ENCODE results near the gene GPR150. TPM values are rescaled to one million over a fixed set of nuclear protein-coding genes. Genes with fewer than 3 reads are reported as not detected.

The GPR150 gene
- total and polyA plus RNA-seq, 9 of the 15 experiments (the other 6 are each of a cell fraction or from before 2014, with no cell fraction given): not detected

- no peak for ATAC-seq
- no TSS peak for BruUV-seq (replicated peaks)
- ChIA-PET POLR2A (no interaction called here), CTCF (ENCODE audit: low intra/inter-chr PET ratio) (no interaction called here)
- H4K20me1 ChIP-seq (replicated peaks; ENCODE audit: control insufficient read depth, insufficient read depth, low read length): no peaks in the 10 kb centered on the region
- in situ Hi-C loops (cut with MboI): no loop called here
- no peak overlapping the region for H2AFZ ChIP-seq (ENCODE audit: low read depth, low read length)
- no peaks in the 10 kb centered on the region for H3K79me2 ChIP-seq (ENCODE audit: control insufficient read depth, insufficient read depth, low read length)
- FAIRE-seq: no peak
- no peaks in the 10 kb centered on the region for H3K36me3 ChIP-seq (ENCODE audit: control insufficient read depth, insufficient read depth, low read length)
- H3K4me1 ChIP-seq (replicated peaks in 1 of 2; ENCODE audit: control insufficient read depth in 2 of 2, insufficient read depth in 2 of 2, low read length in 2 of 2): peaks cover 0 to 8% of the 10 kb centered on the region in 2 experiments; a peak in 3 of 5 replicates
- intact Hi-C loops (cut with micrococcal nuclease): no loop called here
- 75% methylated on average over 5 of the region's 5 CpGs for WGBS (ENCODE audit: insufficient coverage, low coverage, missing lambda C conversion rate)
- H3K9me1 ChIP-seq (ENCODE audit: control insufficient read depth, insufficient read depth, low read length): no peaks in the 10 kb centered on the region
- no peak for DNase-seq (ENCODE audit: extremely low read depth in 1 of 4, low spot score in 3 of 4)
- H3K9me3 ChIP-seq (replicated peaks; ENCODE audit: control insufficient read depth, insufficient read depth, low read depth, low read length): no peaks in the 10 kb centered on the region
- no peaks in the 10 kb centered on the region for H3K27me3 ChIP-seq (ENCODE audit: control insufficient read depth in 2 of 2, insufficient read depth in 2 of 2, low read length in 2 of 2)
- H3K4me2 ChIP-seq (ENCODE audit: insufficient read depth, low read length): no peak overlapping the region
- H3K4me3 ChIP-seq: no peak overlapping the region
- H3K27ac ChIP-seq (ENCODE audit: extremely low read depth, low read depth, low read length): no peak overlapping the region
- H3K9ac ChIP-seq (ENCODE audit: insufficient read depth in 1 of 2, low read depth in 2 of 2, low read length in 2 of 2): no peak overlapping the region
- no peak for TF ChIP-seq TAF7 (tag; IDR thresholded peaks at IDR 0.05)
- TF ChIP-seq, protein P1, sequence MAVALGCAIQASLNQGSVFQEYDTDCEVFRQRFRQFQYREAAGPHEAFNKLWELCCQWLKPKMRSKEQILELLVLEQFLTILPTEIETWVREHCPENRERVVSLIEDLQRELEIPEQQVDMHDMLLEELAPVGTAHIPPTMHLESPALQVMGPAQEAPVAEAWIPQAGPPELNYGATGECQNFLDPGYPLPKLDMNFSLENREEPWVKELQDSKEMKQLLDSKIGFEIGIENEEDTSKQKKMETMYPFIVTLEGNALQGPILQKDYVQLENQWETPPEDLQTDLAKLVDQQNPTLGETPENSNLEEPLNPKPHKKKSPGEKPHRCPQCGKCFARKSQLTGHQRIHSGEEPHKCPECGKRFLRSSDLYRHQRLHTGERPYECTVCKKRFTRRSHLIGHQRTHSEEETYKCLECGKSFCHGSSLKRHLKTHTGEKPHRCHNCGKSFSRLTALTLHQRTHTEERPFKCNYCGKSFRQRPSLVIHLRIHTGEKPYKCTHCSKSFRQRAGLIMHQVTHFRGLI (CRISPR knock-in tag; IDR thresholded peaks at IDR 0.05): no peak
- TF ChIP-seq CHD1 (IDR thresholded peaks at IDR 0.05; ENCODE audit: low read length): no peak
- TF ChIP-seq ESRRA (IDR thresholded peaks at IDR 0.05; ENCODE audit: borderline replicate concordance, low read depth): no peak
- TF ChIP-seq ZBTB40 (IDR thresholded peaks at IDR 0.05): no peak
- TF ChIP-seq ZBTB40 (CRISPR knock-in tag; IDR thresholded peaks at IDR 0.05): no peak
- TF ChIP-seq ZNF316 (IDR thresholded peaks at IDR 0.05): no peak
- TF ChIP-seq, protein P2, sequence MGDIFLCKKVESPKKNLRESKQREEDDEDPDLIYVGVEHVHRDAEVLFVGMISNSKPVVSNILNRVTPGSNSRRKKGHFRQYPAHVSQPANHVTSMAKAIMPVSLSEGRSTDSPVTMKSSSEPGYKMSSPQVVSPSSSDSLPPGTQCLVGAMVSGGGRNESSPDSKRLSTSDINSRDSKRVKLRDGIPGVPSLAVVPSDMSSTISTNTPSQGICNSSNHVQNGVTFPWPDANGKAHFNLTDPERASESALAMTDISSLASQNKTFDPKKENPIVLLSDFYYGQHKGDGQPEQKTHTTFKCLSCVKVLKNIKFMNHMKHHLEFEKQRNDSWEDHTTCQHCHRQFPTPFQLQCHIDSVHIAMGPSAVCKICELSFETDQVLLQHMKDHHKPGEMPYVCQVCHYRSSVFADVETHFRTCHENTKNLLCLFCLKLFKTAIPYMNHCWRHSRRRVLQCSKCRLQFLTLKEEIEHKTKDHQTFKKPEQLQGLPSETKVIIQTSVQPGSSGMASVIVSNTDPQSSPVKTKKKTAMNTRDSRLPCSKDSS (IDR thresholded peaks at IDR 0.05; ENCODE audit: low read depth, partially characterized antibody): no peak
- TF ChIP-seq HDAC3 (IDR thresholded peaks at IDR 0.05; ENCODE audit: borderline replicate concordance, partially characterized antibody): no peak
- no peak for TF ChIP-seq NCOA6 (IDR thresholded peaks at IDR 0.05)
Observed at GRCh38 chr5:95591490-95591901, 28.4 kb upstream of the GPR150 start.
